ENCODE measurements around the gene ISOC2. TPM values are rescaled to one million over a fixed set of nuclear protein-coding genes. Genes with fewer than 3 reads are reported as not detected.

The ISOC2 gene
- total and polyA plus RNA-seq, 9 of the 15 experiments (the other 6 are each of a cell fraction or from before 2014, with no cell fraction given) = 1.2 to 229 (median 58.3) TPM

DNA sequence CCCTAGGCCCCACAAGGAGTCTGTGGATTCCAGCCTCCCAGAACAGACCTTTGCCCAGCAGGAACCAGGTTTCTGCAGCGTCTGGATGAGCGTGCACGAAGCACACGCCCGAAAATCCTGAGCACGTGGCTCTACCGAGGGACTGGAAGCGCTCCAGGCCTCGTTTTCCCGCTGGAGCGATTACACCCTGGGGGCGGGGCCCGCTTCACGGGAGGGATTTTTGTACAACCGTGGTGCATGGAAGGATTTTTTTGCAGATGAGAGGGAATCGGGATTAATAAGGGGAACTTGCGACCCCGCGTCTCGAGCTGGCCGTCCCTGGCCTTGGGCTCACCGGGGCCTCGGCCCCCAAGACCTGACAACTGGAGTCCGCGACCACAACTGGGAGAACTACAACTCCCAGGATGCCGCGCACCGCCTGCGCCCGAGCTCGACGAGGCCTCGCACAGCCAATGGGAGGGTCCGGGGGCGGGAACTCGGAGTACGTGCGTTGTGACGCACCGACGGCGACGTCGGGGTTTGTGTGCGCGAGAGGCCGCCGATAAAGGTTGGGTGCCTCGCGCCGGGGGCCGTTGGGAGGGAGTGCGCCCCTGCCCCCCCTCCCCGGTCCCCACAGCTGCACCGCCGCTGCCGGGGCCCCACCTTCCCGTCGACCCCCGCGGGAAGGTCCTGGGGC is 14.8 kb upstream of the ISOC2 start, which contains the start of gene ZNF628 (continued):
- TF ChIP-seq HSF4 (CRISPR knock-in tag; IDR thresholded peaks at IDR 0.05; ENCODE audit: borderline replicate concordance) (no peak), CC2D1A (IDR thresholded peaks at IDR 0.05) (no peak), XRCC5 (IDR thresholded peaks at IDR 0.05; ENCODE audit: low read depth, low read length) (0 out of 2 replicates have a peak, but pooled peaks have one; percentile 49), ZNF57 (CRISPR knock-in tag; IDR thresholded peaks at IDR 0.05) (no peak), COPS2 (conservative IDR thresholded peaks at IDR 0.05) (no peak), BMI1 (IDR thresholded peaks at IDR 0.05; ENCODE audit: low read length) (no peak), FOXP1 (CRISPR knock-in tag; IDR thresholded peaks at IDR 0.05) (0 out of 2 replicates have a peak, but pooled peaks have one; percentile 50), CXXC5 (CRISPR knock-in tag; IDR thresholded peaks at IDR 0.05) (peak; percentile 100), GATA2 (CRISPR knock-in tag; IDR thresholded peaks at IDR 0.05) (no peak), SRSF1 (IDR thresholded peaks at IDR 0.05; ENCODE audit: low read depth, low read length) (no peak), ZNF583 (CRISPR knock-in tag; IDR thresholded peaks at IDR 0.05) (no peak; the same call in 1 of the 2 replicates), RHOXF2B (CRISPR knock-in tag; conservative IDR thresholded peaks at IDR 0.05) (0 out of 2 replicates have a peak, but pooled peaks have one; percentile 45), KDM4B (IDR thresholded peaks at IDR 0.05; ENCODE audit: borderline replicate concordance in 2 of 2, low read depth in 1 of 2) (no peak), BRD9 (IDR thresholded peaks at IDR 0.05; ENCODE audit: low read depth, partially characterized antibody) (no peak), ZNF445 (CRISPR knock-in tag; IDR thresholded peaks at IDR 0.05; ENCODE audit: low read depth) (no peak), ZC3H11A (IDR thresholded peaks at IDR 0.05; ENCODE audit: low read depth, low read length) (no peak), ZNF165 (CRISPR knock-in tag; IDR thresholded peaks at IDR 0.05; ENCODE audit: borderline replicate concordance) (no peak)
- TF ChIP-seq, protein P1, sequence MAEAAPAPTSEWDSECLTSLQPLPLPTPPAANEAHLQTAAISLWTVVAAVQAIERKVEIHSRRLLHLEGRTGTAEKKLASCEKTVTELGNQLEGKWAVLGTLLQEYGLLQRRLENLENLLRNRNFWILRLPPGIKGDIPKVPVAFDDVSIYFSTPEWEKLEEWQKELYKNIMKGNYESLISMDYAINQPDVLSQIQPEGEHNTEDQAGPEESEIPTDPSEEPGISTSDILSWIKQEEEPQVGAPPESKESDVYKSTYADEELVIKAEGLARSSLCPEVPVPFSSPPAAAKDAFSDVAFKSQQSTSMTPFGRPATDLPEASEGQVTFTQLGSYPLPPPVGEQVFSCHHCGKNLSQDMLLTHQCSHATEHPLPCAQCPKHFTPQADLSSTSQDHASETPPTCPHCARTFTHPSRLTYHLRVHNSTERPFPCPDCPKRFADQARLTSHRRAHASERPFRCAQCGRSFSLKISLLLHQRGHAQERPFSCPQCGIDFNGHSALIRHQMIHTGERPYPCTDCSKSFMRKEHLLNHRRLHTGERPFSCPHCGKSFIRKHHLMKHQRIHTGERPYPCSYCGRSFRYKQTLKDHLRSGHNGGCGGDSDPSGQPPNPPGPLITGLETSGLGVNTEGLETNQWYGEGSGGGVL (CRISPR knock-in tag; IDR thresholded peaks at IDR 0.05) = no peak
- TF ChIP-seq, protein P2, sequence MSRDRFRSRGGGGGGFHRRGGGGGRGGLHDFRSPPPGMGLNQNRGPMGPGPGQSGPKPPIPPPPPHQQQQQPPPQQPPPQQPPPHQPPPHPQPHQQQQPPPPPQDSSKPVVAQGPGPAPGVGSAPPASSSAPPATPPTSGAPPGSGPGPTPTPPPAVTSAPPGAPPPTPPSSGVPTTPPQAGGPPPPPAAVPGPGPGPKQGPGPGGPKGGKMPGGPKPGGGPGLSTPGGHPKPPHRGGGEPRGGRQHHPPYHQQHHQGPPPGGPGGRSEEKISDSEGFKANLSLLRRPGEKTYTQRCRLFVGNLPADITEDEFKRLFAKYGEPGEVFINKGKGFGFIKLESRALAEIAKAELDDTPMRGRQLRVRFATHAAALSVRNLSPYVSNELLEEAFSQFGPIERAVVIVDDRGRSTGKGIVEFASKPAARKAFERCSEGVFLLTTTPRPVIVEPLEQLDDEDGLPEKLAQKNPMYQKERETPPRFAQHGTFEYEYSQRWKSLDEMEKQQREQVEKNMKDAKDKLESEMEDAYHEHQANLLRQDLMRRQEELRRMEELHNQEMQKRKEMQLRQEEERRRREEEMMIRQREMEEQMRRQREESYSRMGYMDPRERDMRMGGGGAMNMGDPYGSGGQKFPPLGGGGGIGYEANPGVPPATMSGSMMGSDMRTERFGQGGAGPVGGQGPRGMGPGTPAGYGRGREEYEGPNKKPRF (IDR thresholded peaks at IDR 0.05; ENCODE audit: low read depth, low read length) = no peak
- TF ChIP-seq, protein P3, sequence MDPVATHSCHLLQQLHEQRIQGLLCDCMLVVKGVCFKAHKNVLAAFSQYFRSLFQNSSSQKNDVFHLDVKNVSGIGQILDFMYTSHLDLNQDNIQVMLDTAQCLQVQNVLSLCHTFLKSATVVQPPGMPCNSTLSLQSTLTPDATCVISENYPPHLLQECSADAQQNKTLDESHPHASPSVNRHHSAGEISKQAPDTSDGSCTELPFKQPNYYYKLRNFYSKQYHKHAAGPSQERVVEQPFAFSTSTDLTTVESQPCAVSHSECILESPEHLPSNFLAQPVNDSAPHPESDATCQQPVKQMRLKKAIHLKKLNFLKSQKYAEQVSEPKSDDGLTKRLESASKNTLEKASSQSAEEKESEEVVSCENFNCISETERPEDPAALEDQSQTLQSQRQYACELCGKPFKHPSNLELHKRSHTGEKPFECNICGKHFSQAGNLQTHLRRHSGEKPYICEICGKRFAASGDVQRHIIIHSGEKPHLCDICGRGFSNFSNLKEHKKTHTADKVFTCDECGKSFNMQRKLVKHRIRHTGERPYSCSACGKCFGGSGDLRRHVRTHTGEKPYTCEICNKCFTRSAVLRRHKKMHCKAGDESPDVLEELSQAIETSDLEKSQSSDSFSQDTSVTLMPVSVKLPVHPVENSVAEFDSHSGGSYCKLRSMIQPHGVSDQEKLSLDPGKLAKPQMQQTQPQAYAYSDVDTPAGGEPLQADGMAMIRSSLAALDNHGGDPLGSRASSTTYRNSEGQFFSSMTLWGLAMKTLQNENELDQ (CRISPR knock-in tag; IDR thresholded peaks at IDR 0.05; ENCODE audit: borderline replicate concordance) = 0 out of 2 replicates have a peak, but pooled peaks have one; percentile 63
- TF ChIP-seq, protein P4, sequence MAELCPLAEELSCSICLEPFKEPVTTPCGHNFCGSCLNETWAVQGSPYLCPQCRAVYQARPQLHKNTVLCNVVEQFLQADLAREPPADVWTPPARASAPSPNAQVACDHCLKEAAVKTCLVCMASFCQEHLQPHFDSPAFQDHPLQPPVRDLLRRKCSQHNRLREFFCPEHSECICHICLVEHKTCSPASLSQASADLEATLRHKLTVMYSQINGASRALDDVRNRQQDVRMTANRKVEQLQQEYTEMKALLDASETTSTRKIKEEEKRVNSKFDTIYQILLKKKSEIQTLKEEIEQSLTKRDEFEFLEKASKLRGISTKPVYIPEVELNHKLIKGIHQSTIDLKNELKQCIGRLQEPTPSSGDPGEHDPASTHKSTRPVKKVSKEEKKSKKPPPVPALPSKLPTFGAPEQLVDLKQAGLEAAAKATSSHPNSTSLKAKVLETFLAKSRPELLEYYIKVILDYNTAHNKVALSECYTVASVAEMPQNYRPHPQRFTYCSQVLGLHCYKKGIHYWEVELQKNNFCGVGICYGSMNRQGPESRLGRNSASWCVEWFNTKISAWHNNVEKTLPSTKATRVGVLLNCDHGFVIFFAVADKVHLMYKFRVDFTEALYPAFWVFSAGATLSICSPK (IDR thresholded peaks at IDR 0.05; ENCODE audit: borderline replicate concordance) = no peak
